GM04504 (cell line): ENCODE results near the gene PRSS22.
A peak's percentile ranks its signal among the peaks of the same experiment; 100 is the strongest.

ENCODE experiments used
- DNase-seq: peaks from one replicate; pipeline ENCODE4 v3.0.0-alpha.2; 2012; ENCODE audit warnings: low read depth

The PRSS22 gene

DNA sequence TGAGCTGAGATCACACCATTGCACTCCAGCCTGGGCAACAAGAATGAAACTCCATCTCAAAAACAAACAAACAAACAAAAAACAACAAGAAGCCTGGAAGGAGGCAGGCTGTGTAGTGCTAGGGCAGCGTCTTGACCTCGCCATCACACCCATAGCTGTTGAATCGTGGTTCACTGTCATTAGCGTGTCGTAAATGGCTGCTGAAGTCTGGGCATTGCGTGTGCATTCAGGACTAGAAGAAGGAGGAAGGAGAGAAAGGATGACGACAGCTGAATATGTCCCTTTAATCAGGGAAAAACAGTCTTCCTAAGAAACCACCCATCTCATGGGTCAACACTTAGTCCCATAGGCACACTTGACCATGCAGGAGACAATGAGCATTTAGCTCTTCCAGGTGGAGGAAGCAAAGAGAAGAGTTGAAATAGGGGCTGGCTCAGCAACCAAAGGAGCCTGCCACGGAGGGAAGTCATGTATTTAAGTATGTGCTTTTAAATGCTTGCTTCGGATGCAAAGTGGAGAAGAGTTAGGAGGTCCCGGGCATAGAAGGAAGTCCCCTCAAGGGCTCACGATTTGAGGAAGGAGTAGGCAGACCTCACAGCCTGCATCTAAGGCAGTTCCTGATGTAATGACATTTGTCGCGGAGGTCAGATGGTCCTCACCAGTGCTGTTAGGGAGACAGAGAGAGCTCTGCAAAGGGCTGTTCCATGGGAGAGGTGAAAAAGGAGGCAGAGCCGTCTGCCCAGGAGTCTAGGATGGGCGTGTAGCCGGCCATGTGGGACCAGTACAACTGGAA lies 8.8 kb downstream of the PRSS22 start:
- no peak for DNase-seq

DNA sequence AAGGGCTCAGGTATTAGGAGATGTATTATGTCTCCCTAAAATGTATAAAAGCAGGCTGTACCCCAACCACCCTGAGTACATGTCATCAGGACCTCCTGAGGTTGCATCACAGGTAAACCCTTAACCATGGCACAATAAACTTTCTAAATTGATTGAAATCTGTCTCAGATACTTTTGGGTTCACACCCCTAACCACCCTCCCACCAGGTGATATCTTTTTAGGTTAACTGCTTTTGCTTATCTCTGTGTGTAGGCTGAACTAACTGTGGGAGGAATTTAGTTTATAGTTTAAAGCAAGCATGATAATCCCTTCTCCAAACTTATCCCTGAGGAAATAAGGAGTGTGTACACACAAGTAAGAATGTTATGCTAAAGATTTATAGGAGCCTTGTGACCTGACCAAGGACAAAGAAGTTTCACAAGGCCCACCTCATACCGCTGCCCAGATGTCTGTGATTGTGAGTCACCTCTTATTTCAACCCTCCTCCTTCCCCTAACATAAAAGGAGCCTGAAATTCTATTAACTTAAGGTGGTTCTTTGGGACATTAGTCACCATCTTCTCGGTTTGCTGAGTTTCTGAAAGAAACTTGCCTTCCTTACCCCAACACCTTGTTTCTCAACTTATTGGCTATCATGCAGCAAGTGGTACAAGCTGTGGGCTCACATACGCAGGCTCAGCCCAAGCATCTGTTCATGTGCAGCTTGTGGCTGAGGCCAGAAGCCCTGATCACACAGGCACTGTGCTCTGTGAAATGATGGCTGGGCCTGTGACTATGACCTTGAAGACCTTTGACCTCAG lies 11.3 kb downstream of the PRSS22 start:
- peak; percentile 38 for DNase-seq

DNA sequence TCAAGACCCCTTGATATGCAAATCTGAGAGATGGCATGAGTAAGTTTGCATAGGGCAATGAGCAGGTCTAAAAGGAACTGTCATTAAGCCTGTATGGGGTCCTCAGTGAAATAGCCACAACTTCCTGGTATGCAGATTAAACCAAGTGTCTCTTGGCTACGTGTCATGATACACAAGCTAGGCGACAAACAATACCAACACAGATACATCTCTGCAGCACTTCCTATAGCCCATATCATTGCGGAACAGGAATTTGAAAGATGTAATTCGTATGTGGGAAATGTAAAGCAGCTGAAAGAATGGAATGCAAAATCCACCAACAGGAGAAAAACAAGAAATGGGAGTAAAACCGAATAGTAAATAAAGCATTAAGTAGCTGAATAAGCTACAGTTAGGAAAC lies 12.9 kb downstream of the PRSS22 start:
- DNase-seq: no peak

DNA sequence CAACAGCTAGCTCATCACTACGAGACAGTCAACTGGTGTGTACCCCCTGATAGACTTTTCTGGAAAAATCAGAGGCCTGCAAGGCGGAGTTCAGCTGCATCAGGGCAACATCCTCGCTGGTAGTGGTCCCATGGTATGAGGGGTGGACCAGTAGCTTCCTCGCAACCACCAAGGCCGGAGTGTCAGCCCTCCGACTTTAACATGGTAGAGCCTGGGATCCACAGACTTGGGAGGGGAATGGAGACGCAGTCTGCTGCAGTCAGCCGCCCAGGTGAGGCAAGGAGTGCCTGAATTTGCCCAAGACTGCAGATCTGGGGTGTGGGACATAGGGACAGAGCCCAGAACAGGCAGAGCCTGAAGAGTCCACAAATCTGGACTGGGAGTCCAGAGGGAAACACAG lies 14.4 kb downstream of the PRSS22 start:
- DNase-seq: no peak

DNA sequence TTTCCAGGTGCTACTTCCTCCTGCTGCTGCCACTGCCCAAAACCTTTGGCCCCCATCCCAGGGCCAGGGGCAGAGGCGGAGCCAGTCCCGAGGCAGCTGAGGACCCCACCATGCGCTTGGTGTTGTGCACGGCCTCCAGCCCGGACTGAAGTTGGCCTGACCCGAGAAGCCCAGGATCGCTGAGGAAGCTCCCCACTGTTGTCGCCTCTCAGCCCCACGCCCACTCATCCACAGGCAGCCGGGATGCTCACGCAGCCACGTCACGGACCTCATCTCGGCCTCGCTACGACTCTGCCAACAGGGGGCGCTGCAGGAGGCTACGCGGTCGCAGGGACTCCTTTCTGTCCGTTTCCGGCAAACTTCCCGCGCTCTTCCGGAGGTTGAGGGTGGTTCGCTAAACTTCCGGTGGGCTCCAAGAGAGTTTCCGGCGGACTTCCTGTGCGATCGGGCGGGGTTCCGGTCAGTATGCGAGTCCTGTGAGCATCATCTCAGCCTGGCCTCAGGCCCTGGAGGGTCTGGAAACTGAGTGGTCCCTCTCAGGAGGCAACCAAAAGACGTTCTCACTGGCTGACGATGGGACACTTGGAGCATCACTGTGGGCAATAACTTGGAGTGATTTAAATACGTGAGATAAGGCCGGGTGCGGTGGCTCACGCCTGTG lies 15.5 kb downstream of the PRSS22 start:
- DNase-seq: no peak

DNA sequence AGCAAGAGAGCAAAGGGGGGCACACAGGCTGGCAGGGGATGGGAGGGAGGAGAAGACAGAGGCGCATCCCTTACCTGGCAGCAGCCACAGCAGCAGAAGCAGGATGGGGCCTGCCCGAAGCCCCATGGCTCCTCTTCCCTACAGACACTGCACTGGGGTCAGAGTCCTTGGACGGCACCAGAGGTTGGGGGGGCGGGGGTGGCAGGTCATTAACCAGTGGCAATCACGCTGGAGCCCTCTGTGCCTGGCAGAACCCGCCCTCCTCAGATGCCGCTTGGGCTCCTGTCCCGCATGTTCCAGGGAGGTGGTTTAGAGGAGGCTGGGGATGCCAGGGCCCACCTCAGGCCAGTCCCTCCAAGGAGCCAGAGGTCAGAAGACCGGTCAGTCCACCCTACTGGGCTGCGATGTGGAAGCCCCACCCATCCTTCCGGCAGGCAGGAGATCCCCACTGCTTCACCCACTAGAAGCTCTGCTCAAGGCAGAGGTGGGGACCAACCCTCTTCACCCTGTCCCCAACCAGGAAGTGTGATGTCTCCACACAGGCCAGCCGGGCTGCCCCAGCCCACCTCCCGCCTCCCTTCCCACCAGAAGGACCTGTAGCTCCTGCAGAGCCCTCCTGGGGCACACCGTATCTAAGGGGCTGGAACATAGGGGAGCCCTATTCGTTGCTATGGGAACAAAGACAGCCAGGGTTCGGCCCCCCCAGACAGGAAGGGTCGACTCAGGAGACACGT lies 16.2 kb downstream of the PRSS22 start:
- no peak for DNase-seq

DNA sequence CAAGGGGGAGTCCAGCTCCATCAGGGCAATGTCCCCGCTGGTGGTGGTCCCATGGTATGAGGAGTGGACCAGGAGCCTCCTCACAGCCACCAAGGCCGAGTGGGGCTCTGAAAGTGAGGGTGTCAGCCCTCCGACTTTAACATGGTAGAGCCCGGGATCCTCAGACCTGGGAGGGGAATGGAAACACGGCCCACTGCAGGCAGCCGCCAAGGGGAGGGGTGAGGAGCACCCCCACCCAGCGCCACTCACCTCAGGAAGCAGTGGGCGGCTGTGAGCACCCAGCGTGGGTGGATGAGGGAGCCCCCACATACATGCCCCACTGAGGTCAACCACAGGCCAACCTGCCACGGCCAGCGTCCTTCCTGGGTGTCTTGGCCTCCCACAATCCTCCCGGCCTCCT lies 17.1 kb downstream of the PRSS22 start:
- no peak for DNase-seq

DNA sequence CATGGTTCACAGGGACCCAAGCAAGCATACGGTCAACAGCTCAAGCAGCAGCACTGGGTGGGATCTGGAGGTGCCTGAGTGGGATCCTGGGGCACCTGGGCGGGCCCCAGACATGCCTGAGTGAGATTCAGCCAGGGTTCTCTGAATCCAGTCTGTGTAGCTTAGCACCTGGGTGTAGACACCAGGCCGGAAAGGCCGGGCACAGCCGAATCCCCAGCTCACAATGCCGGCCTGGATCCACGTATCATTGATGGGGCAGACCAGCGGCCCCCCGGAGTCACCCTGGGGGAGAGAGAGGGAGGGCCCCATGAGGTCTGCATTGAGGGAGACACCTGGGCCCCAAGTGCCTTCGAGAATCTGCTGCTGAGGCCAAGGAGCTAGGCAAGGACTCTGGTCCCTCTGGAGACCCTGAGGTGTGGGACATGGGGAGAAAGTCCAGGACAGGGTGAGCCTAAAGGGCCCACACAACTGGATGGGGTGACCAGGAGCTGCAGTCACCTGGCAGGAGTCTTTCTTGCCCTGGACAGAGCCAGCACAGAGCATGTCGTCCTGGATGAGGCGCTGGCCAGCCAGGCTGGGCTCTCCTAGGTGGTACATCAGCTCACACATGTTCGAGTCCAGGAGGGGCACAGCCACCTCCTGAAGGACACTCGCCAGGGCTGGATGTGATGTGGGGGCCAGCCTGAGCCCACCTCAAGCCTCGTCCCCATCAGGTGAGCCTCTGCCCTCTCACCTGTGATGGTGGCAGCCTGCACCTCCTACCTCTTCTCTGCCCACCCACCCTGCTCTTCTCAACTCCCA lies 18.1 kb downstream of the PRSS22 start:
- DNase-seq: no peak

DNA sequence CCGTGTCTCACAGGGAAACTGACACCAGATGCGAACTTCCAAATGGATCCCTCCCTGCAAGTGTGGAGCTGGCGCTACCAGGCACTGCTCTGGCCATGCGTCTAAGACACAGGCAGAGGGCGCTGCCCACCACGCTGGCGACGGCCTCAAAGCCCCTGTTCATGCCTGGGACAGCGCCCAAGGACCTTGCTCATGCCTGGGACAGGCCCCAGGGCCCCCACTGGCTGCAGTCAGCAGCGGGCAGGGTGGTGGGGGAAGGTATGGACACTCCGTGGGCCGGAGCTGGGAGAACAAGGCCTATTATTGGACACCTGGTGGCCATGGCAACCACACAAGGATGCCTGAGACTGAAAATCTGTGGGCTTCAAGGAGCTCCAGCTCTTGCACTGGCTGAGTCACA lies 19.0 kb downstream of the PRSS22 start:
- DNase-seq: peak; percentile 58

DNA sequence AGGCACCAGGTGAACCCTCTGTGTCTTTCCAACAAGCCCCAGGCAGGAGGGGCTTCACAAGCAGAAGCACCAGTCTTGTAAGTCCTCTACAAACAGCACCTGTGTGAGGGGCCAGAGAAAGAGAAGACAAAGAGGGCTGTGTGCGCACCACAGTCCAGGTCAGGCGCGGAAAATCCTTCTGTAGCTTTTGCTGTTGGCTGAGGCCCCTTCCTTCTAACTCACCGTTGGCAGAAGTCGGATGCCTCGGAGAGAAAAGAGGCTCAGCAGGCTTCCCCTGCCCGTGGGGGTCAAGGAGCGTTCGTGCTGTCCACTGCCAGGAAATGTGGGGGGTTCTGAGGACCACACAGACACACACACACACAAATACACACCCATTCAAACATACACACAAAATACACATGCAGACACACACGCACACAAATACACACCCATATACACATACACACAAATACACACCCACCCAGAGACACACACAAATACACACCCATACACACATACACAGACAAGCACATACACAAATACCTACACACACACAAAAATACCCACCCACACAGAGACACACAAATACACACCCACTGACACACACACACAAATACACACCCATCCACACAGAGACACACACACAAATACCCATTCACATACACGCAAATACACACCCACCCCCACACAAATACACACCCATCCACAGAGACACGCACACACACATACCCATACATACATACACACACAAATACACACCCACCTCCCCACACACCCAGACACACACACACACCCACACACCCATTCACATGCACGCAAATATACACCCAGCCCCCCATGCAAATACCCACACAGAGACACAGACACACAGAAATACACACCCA lies 21.1 kb downstream of the PRSS22 start:
- no peak for DNase-seq

DNA sequence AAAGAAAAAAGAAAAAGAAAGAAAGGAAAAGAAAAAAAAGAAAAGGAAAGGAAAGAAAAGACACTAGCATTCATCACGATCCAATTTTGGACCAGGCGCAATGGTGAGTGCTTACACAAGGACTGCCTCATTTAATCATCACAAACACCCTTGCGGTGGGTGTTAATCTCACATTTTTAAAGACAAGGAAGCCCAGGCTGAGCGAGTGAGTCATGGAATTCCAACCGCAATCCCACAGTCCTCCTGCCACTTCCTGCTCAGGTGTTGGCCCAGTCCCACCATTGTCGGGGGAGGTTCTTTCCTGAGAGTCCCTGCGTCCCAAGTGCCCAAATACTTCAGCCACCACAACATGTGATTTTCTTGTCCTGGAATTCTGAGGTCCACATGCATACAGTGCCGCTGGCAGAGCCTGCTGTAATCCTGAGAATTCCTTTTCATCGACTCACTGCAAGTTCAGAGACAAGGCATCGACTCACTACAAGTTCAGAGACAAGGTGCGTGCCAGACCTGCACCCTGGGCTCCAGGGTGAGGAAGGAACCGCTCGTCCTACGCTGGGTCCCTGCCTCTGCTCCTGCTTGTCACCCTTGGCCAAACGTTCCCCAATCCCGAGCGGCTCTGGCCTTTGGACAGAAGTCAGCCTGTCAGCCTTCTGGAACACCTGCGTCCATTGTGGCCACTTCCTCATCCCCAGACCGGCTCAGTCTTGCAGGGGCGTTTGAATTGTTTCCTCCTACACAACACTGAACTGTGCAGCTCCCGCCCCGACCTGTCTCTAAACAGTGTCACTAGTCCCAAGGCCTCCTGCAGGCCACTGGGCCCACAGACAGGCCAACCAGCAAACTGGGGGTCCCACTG lies 22.1 kb downstream of the PRSS22 start:
- DNase-seq: peak; percentile 97

DNA sequence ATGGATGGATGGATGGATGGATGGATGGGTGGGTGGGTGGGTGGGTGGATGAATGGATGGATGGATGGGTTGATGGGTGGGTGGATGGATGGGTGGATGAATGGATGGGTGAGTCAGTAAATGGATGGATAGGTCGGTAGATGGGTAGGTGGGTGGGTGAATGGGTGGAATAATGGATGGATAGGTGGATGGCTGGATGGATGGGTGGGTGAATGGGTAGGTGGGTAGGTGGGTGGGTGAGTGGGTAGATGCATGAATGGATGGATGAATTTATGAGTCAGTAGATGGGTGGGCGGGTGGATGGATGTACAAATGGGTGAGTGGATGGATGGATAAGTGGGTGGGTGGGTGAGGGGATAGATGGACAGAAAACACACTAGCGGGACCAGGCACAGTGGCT lies 23.0 kb downstream of the PRSS22 start:
- DNase-seq: no peak

DNA sequence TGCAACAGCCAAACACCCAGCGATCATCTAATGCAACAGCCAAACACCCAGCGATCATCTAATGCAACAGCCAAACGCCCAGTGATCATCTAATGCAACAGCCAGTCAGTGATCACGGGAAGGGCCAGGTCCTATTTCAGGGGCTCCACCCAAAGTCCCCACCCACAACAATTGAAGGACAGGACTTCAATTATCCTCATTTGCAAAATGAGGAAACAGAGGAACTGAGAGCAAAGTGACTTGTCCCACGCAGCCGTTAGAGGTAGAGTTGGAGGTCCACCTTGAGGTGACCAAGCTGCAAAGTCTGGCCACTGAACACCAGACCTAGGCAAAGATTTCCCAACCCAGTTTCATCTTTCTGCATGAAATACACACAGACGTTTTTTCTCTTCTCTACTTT lies 24.2 kb downstream of the PRSS22 start:
- DNase-seq: no peak

DNA sequence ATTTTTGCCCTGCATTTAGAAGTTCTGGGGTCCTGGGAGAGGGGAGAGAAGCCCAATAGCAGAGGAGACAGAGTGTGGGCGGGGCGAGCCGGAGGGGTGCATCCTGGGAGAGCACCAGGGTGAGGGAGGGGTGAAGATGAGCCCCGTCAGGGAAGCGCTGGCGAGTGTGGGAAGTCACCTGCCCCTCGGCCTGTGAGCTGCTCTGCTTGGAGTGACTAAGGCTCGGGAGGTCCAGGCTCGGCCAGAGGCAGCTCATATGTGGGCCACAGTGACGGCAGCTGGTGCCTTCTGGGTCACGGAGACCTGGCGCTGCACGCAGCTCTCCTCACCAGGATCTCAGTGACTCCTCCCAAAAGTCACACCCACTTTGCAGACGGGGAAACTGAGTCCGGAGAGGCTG lies 26.8 kb downstream of the PRSS22 start:
- no peak for DNase-seq

DNA sequence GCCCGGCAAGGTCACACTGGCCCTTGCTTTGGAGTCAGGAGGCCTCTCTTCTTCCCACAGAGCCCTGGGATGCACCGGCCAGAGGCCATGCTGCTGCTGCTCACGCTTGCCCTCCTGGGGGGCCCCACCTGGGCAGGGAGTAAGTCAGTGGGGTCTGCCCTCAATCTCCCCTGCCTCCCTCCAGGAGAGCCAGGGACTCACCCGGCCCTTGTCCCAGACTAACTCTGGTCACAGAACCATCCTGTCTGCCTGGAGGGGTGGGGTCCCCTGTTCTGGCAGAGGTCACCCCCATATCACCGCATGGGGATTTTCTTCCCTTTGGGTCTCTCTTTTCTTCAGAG lies 27.6 kb downstream of the PRSS22 start:
- DNase-seq: no peak

DNA sequence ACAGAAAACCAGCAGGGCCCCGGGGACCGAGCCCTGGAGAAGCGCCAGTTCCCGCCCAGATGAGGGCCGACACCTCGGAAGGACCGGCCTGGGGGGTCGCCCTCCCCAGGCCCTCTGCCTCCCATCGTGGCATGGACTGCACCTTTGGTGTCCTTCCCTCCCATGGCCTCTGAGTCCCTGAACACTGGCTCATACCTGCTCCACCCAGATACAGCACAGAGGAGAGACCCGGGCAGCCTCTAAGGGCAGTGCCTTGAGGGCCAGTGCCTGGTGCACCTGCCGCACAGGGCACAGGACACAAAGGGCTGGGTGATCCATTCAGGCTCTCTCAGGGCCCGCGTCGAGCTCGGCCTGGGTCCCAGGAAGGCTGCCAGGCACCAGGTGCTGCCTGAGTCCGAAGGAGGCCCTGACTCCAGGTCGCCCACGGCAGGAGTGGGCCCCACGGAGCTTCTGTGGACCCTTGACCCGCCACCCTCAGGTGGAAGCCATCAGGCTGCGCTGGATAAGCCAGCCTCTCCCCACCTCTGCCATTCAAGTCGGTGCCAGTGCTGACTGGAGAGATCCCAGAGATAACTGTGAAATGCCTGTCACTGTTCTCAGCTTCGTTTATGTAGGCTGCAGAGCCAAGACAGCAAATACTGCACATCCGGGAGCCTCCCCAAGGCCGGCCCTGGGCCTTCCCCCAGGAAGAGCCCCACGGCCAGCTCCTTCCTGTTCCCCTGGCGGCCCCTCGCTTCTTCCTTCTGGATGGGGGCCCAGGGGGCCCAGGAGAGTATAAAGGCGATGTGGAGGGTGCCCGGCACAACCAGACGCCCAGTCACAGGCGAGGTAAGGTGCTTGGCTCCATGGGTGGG lies 28.2 kb downstream of the PRSS22 start, which contains the start of gene ZG16B:
ZG16B (plus strand) TSS at position 803 of the 854 bp plus-strand sequence. CDS start 139 bp downstream, outside the sequence.
- no peak for DNase-seq

DNA sequence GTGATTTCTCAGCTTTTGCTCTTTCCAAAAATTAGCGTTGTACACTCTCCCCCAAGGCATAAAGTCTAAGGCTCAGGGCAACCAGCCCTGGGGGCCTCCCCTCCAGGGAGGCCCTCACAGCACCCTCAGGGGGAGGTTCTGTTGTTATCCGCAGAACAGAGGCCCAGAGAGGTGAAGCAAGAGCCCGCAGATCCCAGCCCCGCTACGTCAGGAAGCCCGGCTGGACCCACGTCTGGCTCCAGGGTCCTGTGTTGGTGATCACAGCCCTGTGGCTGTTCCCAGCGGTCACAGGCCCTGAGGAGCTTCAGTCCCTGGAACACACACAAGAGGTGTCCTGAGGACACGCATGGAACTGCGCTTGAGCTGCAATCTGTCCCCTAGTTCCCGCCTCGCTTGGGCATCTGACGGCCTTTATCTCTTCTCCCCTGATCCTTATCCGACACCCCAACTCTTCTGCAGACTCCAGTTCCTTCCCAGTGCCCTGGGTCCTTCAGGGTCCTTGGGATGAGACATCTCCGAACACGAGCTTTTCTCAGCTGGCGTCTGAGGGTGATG lies 29.0 kb downstream of the PRSS22 start:
- no peak for DNase-seq

DNA sequence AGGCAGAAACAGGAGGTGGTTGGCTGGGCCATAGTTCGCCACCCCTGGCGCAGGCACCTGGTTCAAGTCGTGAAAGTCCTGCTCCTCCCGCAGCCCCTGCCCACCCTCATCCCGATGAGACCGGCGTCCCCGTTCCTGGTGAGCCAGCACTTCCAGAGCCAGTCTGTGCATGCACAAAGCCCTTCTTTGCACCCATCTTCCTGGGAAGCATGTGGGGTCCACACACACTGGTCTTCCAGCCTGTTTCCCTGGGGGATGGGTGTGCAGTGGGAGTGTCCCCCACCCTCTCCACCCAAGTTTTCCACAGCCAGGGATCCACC lies 29.5 kb downstream of the PRSS22 start:
- no peak for DNase-seq
